NCI-H1048 (cell line): ENCODE results near the gene ZKSCAN3.
"Not testable (repeated sequence)": the region's sequence is repeated elsewhere in the genome, so short reads cannot be mapped to it uniquely, and the experiment has no call there.

Source experiments
- DNase-seq: peaks from one replicate; lab custom pipeline; 2025; lab: John Stamatoyannopoulos, UW

Gene ZKSCAN3

GRCh38 chr6:28377879-28378278 is 28.1 kb downstream of the ZKSCAN3 start:
- no peak for DNase-seq

- no peak for DNase-seq
Measured at GRCh38 chr6:28378644-28379043, 28.9 kb downstream of the ZKSCAN3 start.

GRCh38 chr6:28380381-28380780 is 30.6 kb downstream of the ZKSCAN3 start:
- no peak for DNase-seq

GRCh38 chr6:28383235-28384142 is 33.7 kb downstream of the ZKSCAN3 start:
- DNase-seq = no peak

GRCh38 chr6:28384143-28384533 is 34.4 kb downstream of the ZKSCAN3 start:
- no peak for DNase-seq

- DNase-seq = no peak
Measured at GRCh38 chr6:28390688-28391087, 40.9 kb downstream of the ZKSCAN3 start.

GRCh38 chr6:28393912-28394662 is 44.3 kb downstream of the ZKSCAN3 start:
- DNase-seq = no peak

GRCh38 chr6:28395918-28396317 is 46.2 kb downstream of the ZKSCAN3 start:
- no peak for DNase-seq

- DNase-seq = no peak
Measured at GRCh38 chr6:28399350-28400121, 49.8 kb downstream of the ZKSCAN3 start, which contains the start of gene ZSCAN12. TSS of gene ZSCAN12 (minus strand) at chr6:28399747. CDS start at chr6:28398405, 1,342 bp downstream.

- DNase-seq = no peak
Measured at GRCh38 chr6:28400122-28400451, 50.3 kb downstream of the ZKSCAN3 start.

GRCh38 chr6:28401172-28401571 is 51.4 kb downstream of the ZKSCAN3 start:
- DNase-seq = no peak

GRCh38 chr6:28402197-28402596 is 52.5 kb downstream of the ZKSCAN3 start:
- no peak for DNase-seq

- DNase-seq = not testable (repeated sequence)
Measured at GRCh38 chr6:28403923-28404322, 54.2 kb downstream of the ZKSCAN3 start.

- no peak for DNase-seq
Measured at GRCh38 chr6:28407401-28407800, 57.7 kb downstream of the ZKSCAN3 start.

GRCh38 chr6:28408076-28408802 is 58.5 kb downstream of the ZKSCAN3 start:
- no peak for DNase-seq

GRCh38 chr6:28410767-28411166 is 61.0 kb downstream of the ZKSCAN3 start:
- no peak for DNase-seq

GRCh38 chr6:28413681-28414080 is 63.9 kb downstream of the ZKSCAN3 start:
- DNase-seq = no peak
